ENCODE results near the gene PTPRU. TPM values are rescaled to one million over a fixed set of nuclear protein-coding genes. Genes with fewer than 3 reads are reported as not detected.

The PTPRU gene
- total RNA-seq, 1 donor from 2014 or later: 53.2 TPM

- H3K4me3 ChIP-seq (ENCODE audit: low read depth, low read length): no peak overlapping the region
- DNase-seq (ENCODE audit: low read depth) (no peak), FAIRE-seq (no peak)
- peaks cover 11% of the 10 kb centered on the region for H3K36me3 ChIP-seq (ENCODE audit: control insufficient read depth, insufficient read depth, low read length)
- no peaks in the 10 kb centered on the region for H3K27me3 ChIP-seq (ENCODE audit: control insufficient read depth, insufficient read depth, low read length)
- TF ChIP-seq, protein P1, sequence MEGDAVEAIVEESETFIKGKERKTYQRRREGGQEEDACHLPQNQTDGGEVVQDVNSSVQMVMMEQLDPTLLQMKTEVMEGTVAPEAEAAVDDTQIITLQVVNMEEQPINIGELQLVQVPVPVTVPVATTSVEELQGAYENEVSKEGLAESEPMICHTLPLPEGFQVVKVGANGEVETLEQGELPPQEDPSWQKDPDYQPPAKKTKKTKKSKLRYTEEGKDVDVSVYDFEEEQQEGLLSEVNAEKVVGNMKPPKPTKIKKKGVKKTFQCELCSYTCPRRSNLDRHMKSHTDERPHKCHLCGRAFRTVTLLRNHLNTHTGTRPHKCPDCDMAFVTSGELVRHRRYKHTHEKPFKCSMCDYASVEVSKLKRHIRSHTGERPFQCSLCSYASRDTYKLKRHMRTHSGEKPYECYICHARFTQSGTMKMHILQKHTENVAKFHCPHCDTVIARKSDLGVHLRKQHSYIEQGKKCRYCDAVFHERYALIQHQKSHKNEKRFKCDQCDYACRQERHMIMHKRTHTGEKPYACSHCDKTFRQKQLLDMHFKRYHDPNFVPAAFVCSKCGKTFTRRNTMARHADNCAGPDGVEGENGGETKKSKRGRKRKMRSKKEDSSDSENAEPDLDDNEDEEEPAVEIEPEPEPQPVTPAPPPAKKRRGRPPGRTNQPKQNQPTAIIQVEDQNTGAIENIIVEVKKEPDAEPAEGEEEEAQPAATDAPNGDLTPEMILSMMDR (IDR thresholded peaks at IDR 0.05; ENCODE audit: insufficient read depth, low read length, severe bottlenecking): no peak
These were observed 92.9 kb downstream of the PTPRU start for GRCh38 chr1:29329022-29329775.

GRCh38 chr1:29330089-29330488, 93.8 kb downstream of the PTPRU start:
- H3K4me3 ChIP-seq (ENCODE audit: low read depth, low read length): no peak overlapping the region
- H3K36me3 ChIP-seq (ENCODE audit: control insufficient read depth, insufficient read depth, low read length): peaks cover 11% of the 10 kb centered on the region
- DNase-seq (ENCODE audit: low read depth) (no peak), FAIRE-seq (peak; percentile 13)
- H3K27me3 ChIP-seq (ENCODE audit: control insufficient read depth, insufficient read depth, low read length): no peaks in the 10 kb centered on the region
- TF ChIP-seq, protein P1 (IDR thresholded peaks at IDR 0.05; ENCODE audit: insufficient read depth, low read length, severe bottlenecking): no peak

DNA sequence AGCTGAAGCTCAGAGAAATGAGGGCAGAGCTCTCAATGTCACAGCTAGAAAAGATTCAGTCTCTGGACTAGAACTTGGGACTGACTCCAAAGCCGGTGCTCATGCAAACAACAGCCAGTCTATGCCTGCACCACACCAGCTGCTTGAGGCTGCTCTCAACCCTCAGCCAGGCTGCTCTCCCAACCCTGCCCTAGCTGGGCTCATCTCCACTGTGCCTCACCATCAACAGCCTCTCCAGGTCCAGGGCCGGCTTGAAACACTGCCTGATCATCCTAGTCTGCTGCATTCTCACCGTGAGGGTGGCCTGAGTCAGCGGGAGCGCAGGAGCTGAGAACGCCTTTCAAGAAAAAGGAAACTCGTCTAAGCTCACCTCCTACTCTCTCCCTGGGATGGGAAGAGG, 94.5 kb downstream of the PTPRU start:
- peaks cover 7% of the 10 kb centered on the region for H3K36me3 ChIP-seq (ENCODE audit: control insufficient read depth, insufficient read depth, low read length)
- DNase-seq (ENCODE audit: low read depth) (no peak), FAIRE-seq (no peak)
- H3K27me3 ChIP-seq (ENCODE audit: control insufficient read depth, insufficient read depth, low read length): no peaks in the 10 kb centered on the region
- H3K4me3 ChIP-seq (ENCODE audit: low read depth, low read length): no peak overlapping the region
- TF ChIP-seq, protein P1 (IDR thresholded peaks at IDR 0.05; ENCODE audit: insufficient read depth, low read length, severe bottlenecking): no peak

DNA sequence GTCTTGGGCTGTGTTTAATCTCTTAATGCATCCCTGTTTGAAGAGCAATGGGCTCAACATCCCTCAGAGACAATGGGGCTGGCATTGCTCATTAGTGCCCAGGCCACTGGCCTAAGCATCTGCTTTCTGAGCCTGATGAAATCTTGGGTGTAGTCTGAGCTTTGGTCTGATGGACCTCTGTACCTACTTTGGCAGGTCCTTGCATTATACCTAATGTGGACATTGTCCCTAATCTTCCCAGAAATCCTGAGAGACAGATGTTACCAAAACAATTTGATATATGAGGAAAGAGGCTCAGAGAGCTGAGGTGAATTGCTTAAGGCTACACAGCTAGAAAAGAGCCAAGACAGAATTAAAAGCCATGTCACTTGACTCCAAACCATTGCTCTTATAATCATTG, 95.0 kb downstream of the PTPRU start:
- no peaks in the 10 kb centered on the region for H3K27me3 ChIP-seq (ENCODE audit: control insufficient read depth, insufficient read depth, low read length)
- DNase-seq (ENCODE audit: low read depth): no peak
- TF ChIP-seq, protein P1 (IDR thresholded peaks at IDR 0.05; ENCODE audit: insufficient read depth, low read length, severe bottlenecking): no peak
- H3K36me3 ChIP-seq (ENCODE audit: control insufficient read depth, insufficient read depth, low read length): peaks cover 5% of the 10 kb centered on the region
- FAIRE-seq: no peak
- no peak overlapping the region for H3K4me3 ChIP-seq (ENCODE audit: low read depth, low read length)

- Histone ChIP-seq H3K27me3 (ENCODE audit: control insufficient read depth, insufficient read depth, low read length) (no peaks in the 10 kb centered on the region), H3K4me3 (ENCODE audit: low read depth, low read length) (no peak overlapping the region), H3K36me3 (ENCODE audit: control insufficient read depth, insufficient read depth, low read length) (peaks cover 3% of the 10 kb centered on the region)
- DNase-seq (ENCODE audit: low read depth) (no peak), FAIRE-seq (no peak)
- TF ChIP-seq, protein P1 (IDR thresholded peaks at IDR 0.05; ENCODE audit: insufficient read depth, low read length, severe bottlenecking): no peak
These were observed 95.4 kb downstream of the PTPRU start for GRCh38 chr1:29331729-29332128.

DNA sequence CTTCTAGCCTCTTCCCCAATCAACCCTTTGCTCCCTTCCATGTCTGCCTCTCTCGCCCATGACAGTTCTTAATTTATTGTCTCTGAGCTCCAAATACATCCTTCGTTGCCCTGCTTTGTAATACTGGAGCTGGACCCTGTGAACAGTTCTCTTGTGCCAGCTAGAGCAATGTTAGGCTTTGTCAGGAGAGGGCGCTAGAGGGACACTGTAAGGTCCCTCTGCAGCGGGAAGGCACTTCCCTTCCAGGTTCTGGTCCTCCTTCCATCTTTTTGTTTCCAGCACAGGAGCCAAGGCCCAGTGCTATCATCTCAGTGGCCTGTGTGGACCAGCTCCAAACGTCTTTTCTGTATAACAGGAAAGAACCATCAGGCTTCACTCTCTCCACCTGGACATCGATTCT, 95.9 kb downstream of the PTPRU start:
- TF ChIP-seq, protein P1 (IDR thresholded peaks at IDR 0.05; ENCODE audit: insufficient read depth, low read length, severe bottlenecking): peak; percentile 55
- Histone ChIP-seq H3K36me3 (ENCODE audit: control insufficient read depth, insufficient read depth, low read length) (no peaks in the 10 kb centered on the region), H3K27me3 (ENCODE audit: control insufficient read depth, insufficient read depth, low read length) (no peaks in the 10 kb centered on the region), H3K4me3 (ENCODE audit: low read depth, low read length) (no peak overlapping the region)
- DNase-seq (ENCODE audit: low read depth): peak; percentile 26
- FAIRE-seq: peak; percentile 94
